ENCODE results near the gene PRR5. TPM values are rescaled to one million over a fixed set of nuclear protein-coding genes. Genes with fewer than 3 reads are reported as not detected.
A peak's percentile ranks its signal among the peaks of the same experiment; 100 is the strongest.
"Not testable (repeated sequence)": the region's sequence is repeated elsewhere in the genome, so short reads cannot be mapped to it uniquely, and the experiment has no call there.

The PRR5 gene
- total RNA-seq, 1 experiment from 2014 or later: 11.8 TPM

DNA sequence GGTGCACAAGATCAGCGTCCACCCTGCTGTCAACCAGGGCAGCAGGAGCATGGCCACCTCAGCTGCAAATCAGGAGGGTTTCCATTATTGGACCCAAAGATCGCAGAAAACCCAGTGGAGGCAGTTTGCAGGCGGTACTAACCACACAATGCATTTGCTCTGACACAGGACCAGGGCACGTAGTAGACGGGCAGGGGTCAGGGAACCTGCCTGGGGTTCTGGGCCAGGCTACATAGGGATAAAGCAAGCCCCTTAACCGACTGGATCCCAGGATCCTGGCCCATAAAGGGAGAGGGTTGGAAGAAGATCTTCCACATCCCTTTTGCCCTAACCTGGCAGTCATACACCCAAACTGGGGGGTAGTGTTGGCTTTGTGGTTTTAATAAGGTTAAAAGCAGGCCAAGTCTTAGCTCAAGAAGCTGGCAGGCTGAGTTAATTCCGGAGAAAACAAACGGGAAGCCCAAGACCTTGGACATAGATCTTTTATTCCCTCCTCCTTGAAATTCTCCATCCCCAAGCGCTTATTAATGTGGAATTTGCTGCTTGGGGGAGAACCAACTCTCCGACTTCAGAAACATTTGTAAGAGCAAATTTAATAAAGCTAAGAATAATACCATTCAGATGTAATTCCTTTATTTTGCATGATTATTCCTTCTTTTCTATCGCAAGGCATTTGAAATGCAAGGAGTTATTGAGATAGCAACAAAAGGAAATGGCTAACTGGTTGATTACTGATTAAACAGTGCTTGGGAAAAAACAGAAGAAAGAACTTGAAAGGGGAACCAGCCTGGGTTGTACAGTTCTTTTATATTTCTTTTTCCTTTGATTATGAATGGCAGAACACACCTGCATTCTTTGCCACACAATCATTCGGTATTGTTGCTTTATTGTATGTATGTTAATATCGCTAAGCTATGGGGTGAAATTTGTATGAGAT, 44.1 kb downstream of the PRR5 start:
- Mint-ChIP-seq H3K27ac (no peak overlapping the region), H3K4me1 (peaks cover 17 to 31% of the 10 kb centered on the region in 2 experiments), H3K36me3 (ENCODE audit: insufficient read depth in 1 of 3, low read depth in 3 of 3) (no peaks in the 10 kb centered on the region; a peak in 1 of 7 replicates), H3K4me3 (no peak overlapping the region), H3K9me3 (peaks cover 0 to 5% of the 10 kb centered on the region in 2 experiments; a peak in 1 of 5 replicates), H3K27me3 (ENCODE audit: low read depth) (peaks cover 37% of the 10 kb centered on the region)
- no peaks in the 10 kb centered on the region for H3K27me3 ChIP-seq (ENCODE audit: insufficient read depth, low read length)
- no peak overlapping the region for H3K18ac ChIP-seq (ENCODE audit: insufficient read length, low read depth, low read length)
- no peak overlapping the region for H4K8ac ChIP-seq (replicated peaks; ENCODE audit: insufficient read length, low read depth, low read length)
- H2BK120ac ChIP-seq (ENCODE audit: low read depth, low read length, poor library complexity, severe bottlenecking): no peak overlapping the region
- no peaks in the 10 kb centered on the region for H3K23me2 ChIP-seq (ENCODE audit: insufficient read length, low read depth, low read length, poor library complexity, severe bottlenecking)
- no peaks in the 10 kb centered on the region for H4K20me1 ChIP-seq (ENCODE audit: control insufficient read depth, insufficient read depth, insufficient read length)
- no peaks in the 10 kb centered on the region for H3K79me2 ChIP-seq (ENCODE audit: insufficient read depth, low read length)
- no peak overlapping the region for H3K23ac ChIP-seq (ENCODE audit: insufficient read length, low read depth, low read length)
- DNase-seq: peak; percentile 21
- H3K56ac ChIP-seq (ENCODE audit: insufficient read length, low read depth, low read length): no peak overlapping the region
- no peak overlapping the region for H3K27ac ChIP-seq (ENCODE audit: insufficient read length, low read depth, low read length)
- no CpG with 5 or more reads among the region's 13 CpGs for WGBS (ENCODE audit: extremely low coverage, insufficient read length, low lambda C conversion rate)
- H4K91ac ChIP-seq (ENCODE audit: insufficient read length, low read depth, low read length): no peak overlapping the region
- no peaks in the 10 kb centered on the region for H3K9me3 ChIP-seq (ENCODE audit: control insufficient read depth, low read depth, low read length)
- H2BK12ac ChIP-seq (ENCODE audit: insufficient read length, low read depth, low read length): no peak overlapping the region
- H4K5ac ChIP-seq (ENCODE audit: insufficient read length, low read depth, low read length): no peak overlapping the region
- H3K9ac ChIP-seq (ENCODE audit: extremely low read depth, insufficient read length, low read length): no peak overlapping the region
- H3K4me2 ChIP-seq (ENCODE audit: insufficient read depth, insufficient read length, low read length): no peak overlapping the region
- no peak overlapping the region for H2BK20ac ChIP-seq (ENCODE audit: low read depth, low read length, poor library complexity, severe bottlenecking)
- H3K4me1 ChIP-seq (ENCODE audit: insufficient read depth, low read length): peaks cover 4% of the 10 kb centered on the region; the same call in 1 of the 2 replicates
- H2AK5ac ChIP-seq (ENCODE audit: insufficient read length, low read length): no peak overlapping the region
- no peak overlapping the region for H3K4ac ChIP-seq (ENCODE audit: low read depth, low read length)
- no peak overlapping the region for H2BK15ac ChIP-seq (ENCODE audit: low read depth, low read length)
- no peak overlapping the region for H2AFZ ChIP-seq (ENCODE audit: low read length)
- TF ChIP-seq, protein P1, sequence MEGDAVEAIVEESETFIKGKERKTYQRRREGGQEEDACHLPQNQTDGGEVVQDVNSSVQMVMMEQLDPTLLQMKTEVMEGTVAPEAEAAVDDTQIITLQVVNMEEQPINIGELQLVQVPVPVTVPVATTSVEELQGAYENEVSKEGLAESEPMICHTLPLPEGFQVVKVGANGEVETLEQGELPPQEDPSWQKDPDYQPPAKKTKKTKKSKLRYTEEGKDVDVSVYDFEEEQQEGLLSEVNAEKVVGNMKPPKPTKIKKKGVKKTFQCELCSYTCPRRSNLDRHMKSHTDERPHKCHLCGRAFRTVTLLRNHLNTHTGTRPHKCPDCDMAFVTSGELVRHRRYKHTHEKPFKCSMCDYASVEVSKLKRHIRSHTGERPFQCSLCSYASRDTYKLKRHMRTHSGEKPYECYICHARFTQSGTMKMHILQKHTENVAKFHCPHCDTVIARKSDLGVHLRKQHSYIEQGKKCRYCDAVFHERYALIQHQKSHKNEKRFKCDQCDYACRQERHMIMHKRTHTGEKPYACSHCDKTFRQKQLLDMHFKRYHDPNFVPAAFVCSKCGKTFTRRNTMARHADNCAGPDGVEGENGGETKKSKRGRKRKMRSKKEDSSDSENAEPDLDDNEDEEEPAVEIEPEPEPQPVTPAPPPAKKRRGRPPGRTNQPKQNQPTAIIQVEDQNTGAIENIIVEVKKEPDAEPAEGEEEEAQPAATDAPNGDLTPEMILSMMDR (conservative IDR thresholded peaks at IDR 0.05): no peak
- H3K79me1 ChIP-seq (ENCODE audit: insufficient read depth, low read depth, low read length, poor library complexity, severe bottlenecking): no peaks in the 10 kb centered on the region
- no peak overlapping the region for H2BK5ac ChIP-seq (ENCODE audit: insufficient read length, low read length)
- H3K14ac ChIP-seq (ENCODE audit: insufficient read depth, low read length): no peak overlapping the region
- H3T11ph ChIP-seq (ENCODE audit: low read length): no peak overlapping the region

- H3K4ac ChIP-seq (ENCODE audit: low read depth, low read length); DNase-seq; H3K79me2 ChIP-seq (ENCODE audit: insufficient read depth, low read length); H3K4me2 ChIP-seq (ENCODE audit: insufficient read depth, insufficient read length, low read length); H3K27me3 ChIP-seq (ENCODE audit: insufficient read depth, low read length); H3K23me2 ChIP-seq (ENCODE audit: insufficient read length, low read depth, low read length, poor library complexity, severe bottlenecking); H3K79me1 ChIP-seq (ENCODE audit: insufficient read depth, low read depth, low read length, poor library complexity, severe bottlenecking); H2AFZ ChIP-seq (ENCODE audit: low read length); H3K4me1 ChIP-seq (ENCODE audit: insufficient read depth, low read length); H3K9me3 Mint-ChIP-seq; H3T11ph ChIP-seq (ENCODE audit: low read length); H4K5ac ChIP-seq (ENCODE audit: insufficient read length, low read depth, low read length); H3K18ac ChIP-seq (ENCODE audit: insufficient read length, low read depth, low read length); H3K36me3 Mint-ChIP-seq (ENCODE audit: insufficient read depth in 1 of 3, low read depth in 3 of 3); H4K20me1 ChIP-seq (ENCODE audit: control insufficient read depth, insufficient read depth, insufficient read length); H3K9me3 ChIP-seq (ENCODE audit: control insufficient read depth, low read depth, low read length); H3K56ac ChIP-seq (ENCODE audit: insufficient read length, low read depth, low read length); H2BK15ac ChIP-seq (ENCODE audit: low read depth, low read length); H3K23ac ChIP-seq (ENCODE audit: insufficient read length, low read depth, low read length); H3K27ac ChIP-seq (ENCODE audit: insufficient read length, low read depth, low read length); H3K14ac ChIP-seq (ENCODE audit: insufficient read depth, low read length); H2BK12ac ChIP-seq (ENCODE audit: insufficient read length, low read depth, low read length); H3K4me3 Mint-ChIP-seq; H3K27ac Mint-ChIP-seq; H4K8ac ChIP-seq (replicated peaks; ENCODE audit: insufficient read length, low read depth, low read length); H4K91ac ChIP-seq (ENCODE audit: insufficient read length, low read depth, low read length); H2AK5ac ChIP-seq (ENCODE audit: insufficient read length, low read length); H3K9ac ChIP-seq (ENCODE audit: extremely low read depth, insufficient read length, low read length); H2BK5ac ChIP-seq (ENCODE audit: insufficient read length, low read length); H2BK120ac ChIP-seq (ENCODE audit: low read depth, low read length, poor library complexity, severe bottlenecking); H2BK20ac ChIP-seq (ENCODE audit: low read depth, low read length, poor library complexity, severe bottlenecking): not testable (repeated sequence)
- H3K4me1 Mint-ChIP-seq: peaks cover 17 to 32% of the 10 kb centered on the region in 2 experiments
- H3K27me3 Mint-ChIP-seq (ENCODE audit: low read depth): peaks cover 30% of the 10 kb centered on the region
- WGBS (ENCODE audit: extremely low coverage, insufficient read length, low lambda C conversion rate): no CpG with 5 or more reads among the region's 4 CpGs
Observed at GRCh38 chr22:44747784-44748127, 45.8 kb downstream of the PRR5 start.
